ENCODE results near the gene TUBGCP6.
"Not testable (repeated sequence)": the region's sequence is repeated elsewhere in the genome, so short reads cannot be mapped to it uniquely, and the experiment has no call there.

The TUBGCP6 gene

DNA sequence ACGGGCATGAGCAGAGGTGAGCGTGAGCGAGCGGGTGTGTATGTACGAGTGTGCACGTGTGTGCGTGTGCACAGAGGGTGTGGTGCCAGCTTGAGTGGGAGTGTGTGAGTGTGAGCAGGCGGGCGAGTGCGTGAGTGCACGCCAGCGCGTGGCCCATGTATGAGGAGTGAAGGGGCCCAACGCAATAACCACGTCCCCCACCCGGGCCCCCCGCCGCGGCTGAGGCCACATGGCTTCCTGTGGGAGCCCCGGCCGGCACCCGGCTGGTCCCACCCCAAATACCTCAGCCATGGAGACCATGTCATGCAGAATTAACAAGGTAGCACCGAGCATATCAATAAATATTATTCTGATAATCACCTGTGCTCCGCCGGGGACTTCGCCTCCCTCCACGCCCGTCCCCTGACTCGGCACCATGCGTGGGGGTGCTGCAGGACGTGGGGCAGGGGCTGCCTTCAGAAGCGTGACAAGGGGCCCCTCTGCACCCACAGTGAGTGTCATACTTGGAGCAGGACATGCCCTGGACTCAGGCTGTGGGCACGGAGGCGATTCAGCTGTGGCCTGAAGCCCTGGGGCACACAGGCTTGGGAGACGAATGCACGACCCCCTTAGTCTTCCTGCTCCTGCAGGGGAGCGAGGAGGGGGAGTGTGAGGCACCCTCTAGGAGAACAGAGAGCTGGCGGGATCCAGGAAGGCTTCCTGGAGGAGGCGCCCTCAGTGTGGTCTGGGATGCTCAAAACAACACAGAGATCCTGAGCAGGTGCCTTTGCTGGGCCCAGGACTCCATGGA is 64.7 kb downstream of the TUBGCP6 start:
- no peak for FAIRE-seq

DNA sequence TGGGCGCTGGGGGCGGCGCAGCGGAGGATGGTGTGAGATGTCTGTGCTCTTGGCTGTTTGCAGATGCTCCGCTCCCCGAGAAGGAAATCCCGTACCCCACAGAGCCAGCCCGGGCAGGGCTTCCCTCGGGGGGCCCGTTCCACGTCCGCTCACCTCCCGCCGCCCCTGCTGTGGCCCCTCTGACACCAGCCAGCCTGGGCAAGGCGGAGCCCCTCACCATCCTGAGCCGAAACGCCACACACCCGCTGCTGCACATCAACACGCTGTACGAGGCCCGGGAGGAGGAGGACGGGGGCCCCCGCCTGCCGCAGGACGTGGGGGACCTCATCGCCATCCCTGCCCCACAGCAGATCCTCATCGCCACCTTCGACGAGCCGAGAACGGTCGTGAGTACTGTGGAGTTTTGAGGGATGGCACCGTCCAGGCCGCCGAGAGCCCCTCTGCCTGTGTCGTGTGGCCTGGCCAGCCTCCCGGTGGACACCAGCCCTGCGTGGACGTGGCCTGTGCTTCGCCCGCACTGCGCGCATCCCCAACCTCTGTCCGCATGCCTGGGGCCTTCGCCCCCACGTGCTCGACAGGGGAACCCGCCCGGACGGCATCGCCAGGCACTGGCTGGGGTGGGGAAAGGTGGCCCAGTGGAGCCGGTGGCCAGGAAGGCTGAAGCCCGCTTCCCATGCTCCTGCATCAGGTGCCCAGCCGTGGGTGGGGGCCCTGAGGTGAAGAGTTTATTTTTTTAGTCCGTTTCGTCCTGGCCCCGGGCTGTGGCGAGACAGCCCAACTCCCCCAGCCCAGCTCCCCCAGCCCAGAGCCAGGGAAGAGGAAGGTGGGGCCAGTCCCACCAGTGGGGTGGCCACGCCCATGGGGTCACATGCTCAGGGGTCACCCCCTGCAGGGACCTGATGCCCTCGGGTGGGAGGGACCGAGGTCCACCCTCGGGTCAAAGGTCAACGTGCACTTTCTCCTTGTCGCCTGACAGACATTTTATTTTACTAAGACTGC is 65.7 kb downstream of the TUBGCP6 start:
- no peak for FAIRE-seq

DNA sequence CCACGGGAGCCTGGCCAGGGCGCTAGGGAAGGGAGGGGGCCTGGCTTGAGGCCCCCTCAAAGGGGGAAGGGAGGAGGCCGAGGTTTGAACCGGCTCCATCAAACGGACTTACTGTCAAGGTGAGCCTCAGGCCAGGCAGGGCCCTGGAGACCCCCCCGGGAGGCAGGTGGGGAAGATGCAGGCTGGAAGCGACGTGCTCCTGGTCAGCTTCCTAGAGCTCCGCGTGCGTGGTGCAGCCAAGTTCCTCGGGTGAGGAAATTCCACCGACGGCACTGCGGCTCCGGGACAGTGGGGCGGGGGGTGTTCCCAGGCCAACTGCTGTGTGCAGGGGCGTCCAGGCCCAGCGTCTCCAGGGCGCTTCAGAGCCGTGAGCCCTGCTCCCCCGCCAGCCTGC is 66.4 kb downstream of the TUBGCP6 start:
- no peak for FAIRE-seq

DNA sequence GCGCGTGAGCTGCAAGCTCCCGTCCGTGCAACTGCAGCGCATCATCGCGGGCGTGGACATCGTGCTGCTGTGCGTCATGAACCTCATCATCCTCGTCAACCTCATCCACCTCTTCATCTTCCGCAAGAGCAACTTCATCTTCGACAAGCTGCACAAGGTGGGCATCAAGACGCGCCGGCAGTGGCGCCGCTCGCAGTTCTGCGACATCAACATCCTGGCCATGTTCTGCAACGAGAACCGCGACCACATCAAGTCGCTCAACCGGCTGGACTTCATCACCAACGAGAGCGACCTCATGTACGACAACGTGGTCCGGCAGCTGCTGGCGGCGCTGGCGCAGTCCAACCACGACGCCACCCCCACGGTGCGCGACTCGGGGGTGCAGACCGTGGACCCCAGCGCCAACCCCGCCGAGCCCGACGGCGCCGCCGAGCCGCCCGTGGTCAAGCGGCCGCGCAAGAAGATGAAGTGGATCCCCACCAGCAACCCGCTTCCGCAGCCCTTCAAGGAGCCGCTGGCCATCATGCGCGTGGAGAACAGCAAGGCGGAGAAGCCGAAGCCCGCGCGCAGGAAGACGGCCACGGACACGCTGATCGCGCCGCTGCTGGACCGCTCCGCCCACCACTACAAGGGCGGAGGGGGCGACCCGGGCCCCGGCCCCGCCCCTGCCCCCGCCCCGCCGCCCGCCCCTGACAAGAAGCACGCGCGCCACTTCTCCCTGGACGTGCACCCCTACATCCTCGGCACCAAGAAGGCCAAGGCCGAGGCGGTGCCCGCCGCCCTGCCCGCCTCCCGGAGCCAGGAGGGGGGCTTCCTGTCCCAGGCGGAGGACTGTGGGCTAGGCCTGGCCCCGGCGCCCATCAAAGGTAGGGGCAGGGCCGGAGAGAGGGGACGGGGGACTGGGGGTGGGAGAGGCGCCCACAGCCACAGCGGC is 67.0 kb downstream of the TUBGCP6 start:
- FAIRE-seq = no peak

DNA sequence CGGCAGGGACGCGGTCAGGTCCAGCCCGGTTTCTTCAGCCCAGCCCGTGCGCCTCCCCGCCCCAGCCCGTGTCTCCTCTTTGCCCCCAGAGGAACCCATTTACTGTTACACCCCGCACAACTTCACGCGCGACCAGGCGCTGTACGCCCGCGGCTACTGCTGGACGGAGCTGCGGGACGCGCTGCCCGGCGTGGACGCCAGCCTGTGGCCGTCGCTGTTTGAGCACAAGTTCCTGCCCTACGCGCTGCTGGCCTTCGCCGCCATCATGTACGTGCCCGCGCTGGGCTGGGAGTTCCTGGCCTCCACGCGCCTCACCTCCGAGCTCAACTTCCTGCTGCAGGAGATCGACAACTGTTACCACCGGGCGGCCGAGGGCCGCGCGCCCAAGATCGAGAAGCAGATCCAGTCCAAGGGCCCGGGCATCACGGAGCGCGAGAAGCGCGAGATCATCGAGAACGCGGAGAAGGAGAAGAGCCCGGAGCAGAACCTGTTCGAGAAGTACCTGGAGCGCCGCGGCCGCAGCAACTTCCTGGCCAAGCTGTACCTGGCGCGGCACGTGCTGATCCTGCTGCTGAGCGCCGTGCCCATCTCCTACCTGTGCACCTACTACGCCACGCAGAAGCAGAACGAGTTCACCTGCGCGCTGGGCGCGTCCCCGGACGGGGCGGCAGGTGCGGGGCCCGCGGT is 67.8 kb downstream of the TUBGCP6 start:
- no peak for FAIRE-seq

DNA sequence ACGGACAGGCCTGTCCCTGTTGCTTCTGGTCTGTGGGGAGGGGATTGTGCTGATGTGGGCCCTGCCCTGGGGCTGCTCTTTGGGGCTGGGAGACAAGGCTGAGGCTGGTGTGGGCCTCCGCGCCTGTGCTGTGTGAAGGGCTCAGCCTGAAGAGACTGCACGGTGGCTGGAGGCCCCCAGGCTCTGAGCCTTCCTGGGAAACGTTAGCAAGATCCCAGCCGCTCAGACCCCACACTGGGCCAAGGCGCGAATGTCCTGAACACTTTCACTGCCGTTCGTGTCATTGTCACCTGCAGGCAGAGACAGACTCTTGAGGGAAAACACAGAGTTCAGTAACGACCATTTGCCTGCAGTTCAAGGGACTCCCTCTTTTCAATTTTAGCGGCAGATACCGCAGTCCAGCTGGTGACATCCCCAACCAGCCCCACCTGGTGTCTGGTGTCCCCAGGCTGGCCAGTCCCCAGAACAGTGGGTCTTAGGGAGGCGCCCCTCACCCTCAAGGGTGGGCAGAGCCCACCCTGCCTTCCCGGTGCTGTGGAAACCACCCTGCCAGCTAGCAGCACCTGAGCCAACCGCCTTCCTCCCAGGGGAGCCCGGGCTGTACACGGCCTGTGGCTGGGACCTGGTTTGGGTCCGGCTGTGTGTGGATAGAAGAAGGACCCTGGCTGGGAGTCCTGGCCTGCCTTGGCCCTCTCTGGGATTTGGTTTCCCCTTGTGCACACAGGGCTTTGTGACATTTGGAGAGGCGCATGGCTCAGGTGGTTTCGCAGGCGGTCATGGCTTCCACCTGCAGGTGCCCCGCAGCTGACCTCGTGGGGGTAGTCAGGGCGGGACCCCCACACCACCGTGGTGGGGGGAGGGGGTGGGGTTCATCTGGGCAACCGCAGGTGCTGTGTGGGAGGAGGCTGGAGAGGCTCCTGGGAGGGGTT is 68.6 kb downstream of the TUBGCP6 start:
- FAIRE-seq = no peak

DNA sequence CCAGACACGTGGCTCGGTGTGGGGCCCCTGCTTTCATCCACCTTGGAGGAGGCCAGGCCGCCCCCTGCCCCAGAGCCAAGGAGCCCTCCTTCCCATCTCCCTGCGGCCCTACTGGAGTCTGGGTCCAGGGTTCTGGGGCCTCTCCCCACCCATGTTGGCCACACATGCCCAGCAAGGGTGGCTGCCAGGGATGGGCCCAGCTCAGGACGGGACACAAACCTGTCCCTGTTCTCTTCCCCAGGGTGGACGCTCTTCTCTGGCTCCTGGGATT is 69.7 kb downstream of the TUBGCP6 start:
- no peak for FAIRE-seq

DNA sequence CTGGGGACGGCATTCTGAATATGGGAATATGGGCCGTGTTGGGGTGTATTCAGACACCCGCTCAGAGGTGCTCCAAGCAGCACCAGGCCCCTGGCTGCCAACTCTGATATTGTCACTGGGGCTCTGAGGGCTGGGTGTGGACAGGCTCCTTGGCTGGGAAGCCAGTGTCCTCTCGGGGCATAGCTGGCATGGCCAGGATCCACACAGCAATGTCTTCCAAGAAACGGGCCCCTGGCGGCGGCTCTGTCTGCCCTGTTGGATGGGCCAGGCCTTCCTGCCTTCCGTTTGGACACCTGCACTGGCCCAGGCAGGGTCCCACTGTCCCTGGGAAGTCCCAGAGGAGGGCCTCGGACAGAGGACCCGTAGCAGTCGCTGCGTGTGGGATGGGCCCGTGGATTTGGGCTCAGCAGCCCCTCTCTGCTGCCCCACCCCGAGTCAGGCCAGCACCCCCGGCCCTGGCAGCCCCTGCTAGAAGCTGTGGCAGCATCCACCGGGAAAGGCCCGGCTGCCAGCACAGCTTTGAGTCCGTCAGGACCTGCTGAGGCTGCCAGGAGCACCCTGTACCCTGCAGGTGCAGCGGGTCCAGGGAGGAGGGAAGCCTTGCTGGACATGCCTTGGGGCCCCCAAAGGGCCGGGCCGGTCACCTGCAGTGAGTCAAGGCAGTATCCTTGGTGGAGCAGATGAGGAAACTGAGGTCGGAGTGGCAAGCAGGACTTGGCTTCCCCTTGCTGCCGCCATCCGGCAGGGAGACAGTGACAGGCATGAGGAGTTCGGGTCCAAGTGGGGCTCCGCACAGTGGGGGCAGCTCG is 70.2 kb downstream of the TUBGCP6 start:
- no peak for FAIRE-seq

DNA sequence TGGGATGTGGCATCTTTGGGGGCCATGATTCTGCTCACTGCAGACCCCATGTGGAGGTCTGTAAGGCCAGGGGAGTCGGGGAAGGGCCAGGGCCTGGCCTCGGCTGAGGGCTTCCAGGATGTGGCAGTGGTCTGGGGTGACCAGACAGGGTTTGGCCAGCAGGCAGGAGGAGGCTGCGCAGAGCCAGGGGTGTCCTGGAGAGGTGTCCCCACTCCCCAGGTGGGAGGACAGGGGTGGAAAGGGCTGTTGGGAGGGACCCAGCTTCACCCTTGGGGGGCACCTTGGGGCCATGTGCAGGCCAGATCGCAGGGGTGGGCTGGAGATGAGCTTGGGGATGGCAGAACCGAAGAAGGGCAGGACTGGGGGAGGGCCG is 70.9 kb downstream of the TUBGCP6 start:
- FAIRE-seq = no peak

DNA sequence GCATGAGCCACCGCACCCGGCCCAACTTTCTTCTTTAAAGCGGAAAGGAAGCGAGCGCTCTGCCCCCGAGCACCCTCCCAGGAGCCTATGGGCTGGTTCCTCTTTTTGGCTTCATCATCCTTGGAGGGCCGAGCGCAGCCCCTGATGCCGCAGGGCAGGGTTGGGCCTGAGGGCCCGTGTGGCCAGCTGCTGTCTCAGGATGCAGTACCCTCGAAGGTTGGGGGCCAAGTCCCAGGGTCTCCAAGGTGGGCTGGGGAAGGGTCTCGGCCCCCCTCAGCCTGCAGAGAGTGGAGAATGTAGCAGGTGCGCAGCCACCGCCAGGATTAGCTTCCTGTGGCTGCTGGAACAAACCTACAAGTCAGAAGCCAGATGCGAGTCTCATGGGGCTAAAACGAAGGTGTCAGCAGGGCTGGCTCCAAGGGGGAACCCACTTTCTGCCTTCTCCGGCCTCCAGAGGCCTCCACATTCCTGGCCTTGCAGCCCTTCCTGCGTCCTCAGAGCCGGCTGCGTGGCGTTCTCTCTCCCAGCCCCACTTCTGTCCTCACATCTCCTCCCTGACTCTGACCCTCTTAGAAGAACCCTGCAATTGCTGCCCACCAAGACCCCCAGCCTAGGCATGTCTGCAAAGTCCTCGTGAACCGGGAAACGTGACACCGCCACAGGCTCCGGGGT is 71.4 kb downstream of the TUBGCP6 start:
- FAIRE-seq = no peak

DNA sequence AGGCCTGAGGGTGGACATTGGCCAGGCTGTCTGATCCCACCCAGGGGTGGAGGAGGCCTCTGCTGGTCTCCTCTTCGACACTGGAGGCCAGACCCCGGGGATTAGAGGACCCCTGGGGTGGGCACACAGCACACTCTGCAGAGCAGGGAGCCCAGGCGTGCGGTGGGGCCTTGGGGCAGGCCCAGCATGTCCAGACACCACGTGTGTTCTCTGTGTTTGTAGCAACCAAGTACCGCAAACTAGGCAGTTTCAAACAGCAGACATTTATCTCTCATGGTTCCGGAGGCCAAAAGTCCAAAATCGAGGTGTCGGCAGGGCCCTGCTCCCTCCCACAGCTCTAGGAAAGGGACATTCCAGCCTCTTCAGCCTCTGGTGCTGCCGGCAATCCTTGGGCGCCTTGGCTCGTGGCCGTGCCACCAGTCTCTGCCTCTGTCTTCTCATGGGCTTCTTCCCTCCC is 72.8 kb downstream of the TUBGCP6 start:
- FAIRE-seq = no peak

DNA sequence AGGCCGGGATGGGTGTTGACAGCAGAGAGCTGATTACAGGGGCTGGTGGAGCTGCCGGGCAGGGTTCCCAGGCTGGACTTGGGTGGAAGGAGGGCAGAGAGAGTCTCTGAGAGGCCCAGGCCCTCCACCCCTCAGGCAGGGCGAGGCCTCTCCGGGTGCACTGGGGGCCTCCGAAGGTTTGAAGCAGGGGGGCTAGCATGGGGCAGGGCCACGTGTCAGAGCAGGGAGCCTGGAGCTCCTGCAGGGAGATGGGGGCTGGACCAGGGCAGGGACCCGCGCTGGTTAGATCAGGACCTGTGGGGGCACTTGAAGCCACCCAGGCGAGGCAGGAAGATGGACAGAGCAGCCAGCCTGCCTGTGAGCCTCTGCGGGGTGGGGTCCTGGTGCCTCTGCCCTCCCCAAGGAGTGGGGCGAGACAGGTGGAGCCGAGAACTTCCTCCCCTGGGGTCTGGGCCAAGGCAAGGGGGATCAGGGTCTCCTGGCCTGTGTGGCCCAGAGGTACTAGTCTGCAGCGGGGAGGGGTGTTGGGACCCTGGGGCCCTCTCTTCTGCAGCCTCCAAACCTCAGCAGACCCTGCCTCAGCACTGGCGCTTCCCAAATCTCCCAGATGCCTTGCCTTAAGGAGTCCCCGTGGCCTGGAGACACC is 73.4 kb downstream of the TUBGCP6 start:
- FAIRE-seq = no peak

DNA sequence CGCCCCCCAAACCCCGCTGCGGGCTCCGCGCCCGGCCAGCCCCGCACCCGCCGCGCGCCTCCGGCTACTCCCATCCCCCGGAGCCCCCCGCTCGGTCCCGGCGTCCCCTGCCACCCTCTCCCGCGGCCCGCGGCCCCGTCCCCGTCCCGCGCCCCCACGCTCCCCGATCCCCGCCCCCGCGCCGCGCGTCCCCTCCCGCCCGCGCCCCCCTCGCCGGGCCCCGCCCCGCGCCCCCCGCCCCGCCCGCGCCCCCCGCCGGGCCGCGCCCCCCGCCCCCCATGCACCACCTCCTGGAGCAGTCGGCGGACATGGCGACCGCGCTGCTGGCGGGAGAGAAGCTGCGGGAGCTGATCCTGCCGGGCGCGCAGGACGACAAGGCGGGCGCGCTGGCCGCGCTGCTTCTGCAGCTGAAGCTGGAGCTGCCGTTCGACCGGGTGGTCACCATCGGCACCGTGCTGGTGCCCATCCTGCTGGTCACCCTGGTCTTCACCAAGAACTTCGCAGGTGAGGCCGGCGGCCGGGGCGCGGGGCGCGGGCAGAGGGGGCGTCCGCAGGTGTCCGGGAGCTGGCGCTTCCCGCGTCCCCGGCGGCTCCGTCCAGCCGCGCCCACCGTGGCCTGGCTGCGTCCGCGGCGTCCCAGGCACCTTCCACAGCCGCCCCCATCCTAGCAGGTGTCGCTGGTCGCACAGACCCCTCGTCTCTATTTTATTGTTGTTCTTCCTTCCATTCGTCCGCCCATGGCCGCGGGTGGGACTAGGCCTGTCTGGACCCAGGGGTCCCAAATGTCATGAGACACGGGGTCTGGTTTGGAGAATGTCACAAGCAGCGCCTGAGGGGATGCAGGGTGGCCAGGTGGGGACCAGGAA is 74.1 kb downstream of the TUBGCP6 start, which contains the start of gene PANX2:
PANX2 (plus strand) TSS at position 279 of the 866 bp plus-strand sequence; CDS start at position 279, 0 bp downstream.
- FAIRE-seq = no peak

DNA sequence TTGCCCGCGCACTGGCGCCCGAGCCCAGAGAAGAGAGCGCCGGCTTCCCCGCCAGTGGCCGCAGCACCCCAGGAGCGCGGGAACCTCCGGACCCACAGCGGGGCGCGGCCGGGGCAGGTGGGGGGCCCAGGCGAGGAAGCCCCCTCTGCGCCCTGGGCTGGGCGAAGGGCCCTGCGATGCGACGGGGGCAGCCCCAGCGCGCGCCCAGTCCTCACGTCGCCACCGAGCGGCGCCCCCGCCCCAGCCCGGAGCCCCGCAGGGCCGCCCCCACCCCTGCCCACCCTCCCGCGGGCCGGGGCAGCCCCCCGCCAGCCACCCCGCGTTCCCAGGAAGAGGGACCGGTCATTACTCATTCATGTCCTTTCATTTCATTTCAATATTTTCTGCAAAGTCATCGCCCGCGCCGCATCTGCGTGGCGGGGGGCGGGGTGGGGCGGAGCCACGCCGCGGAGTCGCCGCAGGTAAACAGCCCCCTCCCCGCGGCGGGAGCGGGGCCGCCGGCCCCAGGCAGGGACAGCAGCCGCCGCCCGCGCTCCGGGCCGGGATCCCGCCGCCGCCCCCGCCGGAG is 75.0 kb downstream of the TUBGCP6 start:
- FAIRE-seq = no peak

DNA sequence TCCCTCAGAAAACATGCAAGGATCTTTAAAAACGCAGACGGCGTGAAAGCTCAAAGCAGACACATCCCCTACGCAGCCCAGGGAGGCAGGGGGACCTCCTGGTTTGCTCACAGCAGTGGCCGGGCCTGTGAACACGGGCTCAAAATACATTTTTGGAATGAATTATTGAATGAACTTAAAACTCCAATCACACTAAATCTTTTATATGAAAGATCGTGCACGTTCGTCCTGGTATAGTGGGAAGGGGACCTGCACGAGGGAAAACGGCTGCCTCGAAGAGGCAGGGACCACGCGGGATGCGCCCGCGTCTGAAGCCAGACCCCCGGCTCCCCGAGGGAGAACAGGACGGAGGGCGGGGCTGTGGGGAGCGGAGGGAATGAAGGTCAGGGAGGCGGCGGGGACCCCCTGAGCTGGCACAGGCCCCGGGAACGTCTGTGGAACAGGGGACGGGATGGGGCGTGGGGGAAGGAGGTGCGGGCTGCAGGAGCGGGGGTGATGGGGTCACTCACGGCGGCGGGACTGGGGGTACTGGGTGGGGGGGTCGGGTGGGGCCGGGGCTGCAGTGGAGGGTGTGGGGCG is 75.6 kb downstream of the TUBGCP6 start:
- FAIRE-seq = no peak

DNA sequence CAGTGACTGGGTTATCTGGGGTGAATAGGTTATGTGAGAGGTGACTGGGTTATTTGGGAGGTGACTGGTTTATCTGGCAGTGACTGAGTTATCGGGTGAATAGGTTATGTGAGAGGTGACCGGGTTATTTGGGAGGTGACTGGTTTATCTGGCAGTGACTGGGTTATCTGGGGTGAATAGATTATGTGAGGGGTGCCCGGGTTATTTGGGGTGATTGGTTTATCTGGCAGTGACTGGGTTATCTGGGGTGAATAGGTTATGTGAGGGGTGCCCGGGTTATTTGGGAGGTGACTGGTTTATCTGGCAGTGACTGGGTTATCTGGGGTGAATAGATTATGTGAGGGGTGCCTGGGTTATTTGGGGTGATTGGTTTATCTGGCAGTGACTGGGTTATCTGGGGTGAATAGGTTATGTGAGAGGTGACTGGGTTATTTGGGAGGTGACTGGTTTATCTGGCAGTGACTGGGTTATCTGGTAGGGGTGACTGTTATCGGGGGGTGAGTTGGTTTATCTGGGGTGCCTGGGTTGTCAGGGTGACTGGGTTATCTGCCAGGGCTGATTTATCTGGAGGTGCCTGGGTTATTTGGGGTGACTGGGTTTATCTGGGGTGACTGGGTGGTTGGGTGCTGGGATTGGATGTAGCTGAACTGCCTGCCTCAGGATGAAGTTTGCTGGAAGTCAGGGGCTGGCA is 76.2 kb downstream of the TUBGCP6 start:
- not testable (repeated sequence) for FAIRE-seq
